GM19099 (cell line): ENCODE data around the gene BDH1.

Experiments used
- POLR2A ChIP-seq: IDR thresholded peaks from 3 replicates; pipeline ENCODE4 v1.6.1; 2011; ENCODE audit warnings: low read depth; ENCODE audit not compliant: insufficient read length; ENCODE audit errors: extremely low read depth

The BDH1 gene

DNA sequence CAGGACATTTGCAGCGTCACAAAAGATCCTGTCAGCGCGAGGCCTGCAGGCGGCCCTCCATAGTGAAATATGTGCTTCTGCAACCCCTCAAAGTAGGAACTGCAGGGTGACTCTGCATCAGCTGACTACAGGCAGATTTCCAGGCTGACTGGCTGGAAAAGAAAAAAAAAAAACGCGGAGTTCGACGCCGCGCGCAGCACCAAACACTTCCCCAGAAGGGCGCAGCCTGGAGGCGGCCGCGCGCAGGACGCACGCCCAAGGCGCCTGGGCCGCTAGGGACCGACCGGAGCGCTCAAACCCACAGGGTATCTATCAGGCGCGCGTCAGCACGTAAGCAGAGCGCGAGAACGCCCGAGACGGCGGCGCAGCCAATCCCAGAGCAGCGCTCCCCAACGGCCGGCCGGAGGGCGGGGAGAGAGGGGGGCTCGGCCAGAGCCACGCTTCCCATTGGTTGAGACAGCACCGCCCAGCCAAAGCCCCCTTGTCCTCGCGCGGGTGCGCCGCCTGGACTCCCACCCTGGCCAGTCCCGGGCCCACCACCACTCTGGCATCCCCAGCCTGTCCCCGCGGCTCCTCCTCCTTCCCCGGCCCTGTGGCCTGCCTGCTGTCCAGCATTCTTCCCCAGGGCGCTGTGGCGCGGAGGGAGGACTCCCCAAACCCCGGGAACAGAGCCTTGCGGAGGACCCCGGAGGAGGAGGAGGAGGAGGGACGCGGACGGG lies 1.0 kb downstream of the BDH1 start:
- TF ChIP-seq POLR2A = peak; percentile 83

DNA sequence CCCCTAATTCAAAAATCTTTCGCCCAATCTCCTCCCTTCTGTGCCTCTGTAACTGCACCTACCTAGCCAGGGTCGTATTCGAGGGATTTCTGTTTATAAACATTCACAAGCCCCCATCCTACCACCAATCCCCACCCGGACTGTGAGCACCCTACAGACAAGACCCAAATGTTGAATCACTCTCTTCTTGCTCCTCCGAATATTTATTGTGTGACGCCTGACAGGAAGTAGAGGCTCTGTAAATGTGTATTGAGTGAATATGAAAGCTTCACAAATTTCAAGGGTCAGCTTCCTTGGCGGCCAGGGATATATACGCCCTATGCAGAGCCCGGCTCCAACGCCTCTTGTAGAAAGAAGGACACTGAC lies 1.6 kb downstream of the BDH1 start:
- TF ChIP-seq POLR2A = no peak

- no peak for TF ChIP-seq POLR2A
Measured at GRCh38 chr3:197552198-197552597, 3.6 kb downstream of the BDH1 start.

DNA sequence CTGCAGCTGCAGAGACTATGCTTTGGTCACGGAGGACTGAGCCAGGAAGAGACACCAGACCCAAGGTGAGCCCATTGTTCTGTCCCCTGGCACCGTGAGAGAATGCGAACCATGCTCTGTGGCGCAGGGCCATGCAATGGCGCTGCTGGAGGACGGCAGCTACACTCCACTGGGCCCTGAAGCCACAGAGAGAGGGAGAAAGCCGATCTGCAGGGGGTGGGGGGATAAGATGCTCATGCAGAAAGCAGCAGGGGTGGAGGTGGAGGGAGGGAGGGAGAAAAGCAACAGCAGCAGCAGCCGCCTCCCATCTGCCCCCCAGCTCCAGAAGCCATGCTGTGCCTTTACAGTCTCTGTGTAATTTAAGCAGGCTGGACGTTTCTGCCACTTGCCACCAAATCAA lies 5.3 kb downstream of the BDH1 start:
- no peak for TF ChIP-seq POLR2A

DNA sequence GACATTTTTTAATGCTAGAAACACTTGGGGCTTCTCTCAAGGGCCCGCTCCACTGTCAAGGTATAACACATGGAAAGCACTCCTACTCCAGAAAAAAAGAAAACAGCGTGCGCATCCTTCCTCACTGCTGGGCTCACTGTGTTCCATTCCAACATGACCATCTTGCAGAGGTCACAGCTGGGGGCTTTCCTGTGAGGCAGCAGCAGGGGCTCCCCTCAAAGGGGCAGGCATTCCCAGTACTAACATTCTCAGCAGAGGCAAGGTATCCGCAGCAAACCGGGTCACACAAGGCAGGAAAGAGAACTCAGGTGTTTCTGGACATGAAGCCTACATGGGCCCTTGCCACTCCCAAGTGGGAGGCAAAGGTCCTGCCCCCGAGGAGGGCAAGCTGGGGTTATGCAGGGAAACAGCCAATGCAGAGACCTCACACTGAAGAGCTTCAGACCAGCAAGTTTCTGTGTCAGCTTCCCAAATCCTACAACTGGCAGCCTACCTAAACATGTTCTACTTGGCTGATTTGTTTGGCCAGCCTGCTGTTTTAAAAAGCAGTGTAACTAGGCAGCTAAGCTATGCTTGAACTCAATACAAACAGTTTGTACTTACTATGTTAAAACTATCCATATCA lies 6.4 kb downstream of the BDH1 start:
- TF ChIP-seq POLR2A = no peak

DNA sequence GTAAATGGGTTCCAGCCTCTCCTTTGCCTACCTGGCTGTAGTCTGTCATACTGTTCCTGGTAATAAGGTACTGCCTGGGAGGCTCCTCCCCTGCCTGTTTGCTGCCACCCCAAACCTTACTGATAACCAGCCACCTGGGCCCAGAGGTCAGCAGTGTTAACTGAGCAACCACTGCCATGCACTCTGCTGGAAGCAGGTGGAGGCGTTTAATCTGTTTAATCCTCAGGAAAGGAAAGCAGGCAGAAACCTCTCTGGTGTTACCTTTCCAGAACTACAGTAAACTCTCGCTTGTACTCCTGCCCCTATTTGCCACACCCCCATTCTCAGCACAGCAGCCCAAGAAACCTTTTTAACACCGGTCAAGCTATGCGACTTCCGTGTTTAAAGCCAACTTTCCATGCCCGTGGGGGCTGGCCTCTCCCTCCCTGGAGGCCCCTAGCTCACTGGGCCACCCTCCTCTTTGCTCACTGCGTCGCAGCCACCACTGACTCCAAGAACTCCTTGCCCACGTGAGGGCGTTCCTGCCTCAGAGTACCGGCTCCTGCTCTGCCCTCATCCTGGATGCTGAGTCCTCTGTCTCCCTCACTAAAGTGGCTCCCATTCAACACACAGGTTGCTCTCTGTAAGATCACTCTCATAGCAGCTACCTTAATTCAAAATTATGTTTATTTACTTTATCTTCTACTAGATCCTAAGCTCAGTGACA lies 8.3 kb downstream of the BDH1 start:
- no peak for TF ChIP-seq POLR2A

- no peak for TF ChIP-seq POLR2A
Measured at GRCh38 chr3:197546307-197547085, 9.3 kb downstream of the BDH1 start.

- TF ChIP-seq POLR2A = no peak
Measured at GRCh38 chr3:197545571-197545970, 10.2 kb downstream of the BDH1 start.

GRCh38 chr3:197545101-197545500 lies 10.7 kb downstream of the BDH1 start:
- TF ChIP-seq POLR2A = no peak

- no peak for TF ChIP-seq POLR2A
Measured at GRCh38 chr3:197542741-197543454, 12.9 kb downstream of the BDH1 start.

- no peak for TF ChIP-seq POLR2A
Measured at GRCh38 chr3:197541756-197542539, 13.8 kb downstream of the BDH1 start.

- TF ChIP-seq POLR2A = no peak
Measured at GRCh38 chr3:197540961-197541377, 14.8 kb downstream of the BDH1 start.

DNA sequence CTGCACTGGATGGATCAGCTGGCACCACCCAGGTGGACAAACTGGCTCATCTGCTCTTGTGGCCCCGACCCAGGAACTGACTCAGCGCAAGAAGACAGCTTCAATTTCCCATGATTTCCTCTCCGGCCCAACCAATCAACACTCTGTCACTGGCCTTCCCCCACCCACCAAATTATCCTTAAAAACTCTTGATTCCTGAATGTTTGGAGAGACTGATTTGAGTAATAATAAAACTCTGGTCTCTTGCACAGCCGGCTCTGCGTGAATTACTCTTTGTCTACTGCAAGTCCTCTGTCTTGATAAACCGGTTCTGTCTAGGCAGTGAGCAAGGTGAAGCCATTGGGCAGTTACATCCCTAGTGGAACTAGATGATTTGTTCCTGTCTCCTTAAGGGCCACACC lies 16.1 kb downstream of the BDH1 start:
- TF ChIP-seq POLR2A = no peak
